ENCODE results near the gene CLASRP.

The CLASRP gene

DNA sequence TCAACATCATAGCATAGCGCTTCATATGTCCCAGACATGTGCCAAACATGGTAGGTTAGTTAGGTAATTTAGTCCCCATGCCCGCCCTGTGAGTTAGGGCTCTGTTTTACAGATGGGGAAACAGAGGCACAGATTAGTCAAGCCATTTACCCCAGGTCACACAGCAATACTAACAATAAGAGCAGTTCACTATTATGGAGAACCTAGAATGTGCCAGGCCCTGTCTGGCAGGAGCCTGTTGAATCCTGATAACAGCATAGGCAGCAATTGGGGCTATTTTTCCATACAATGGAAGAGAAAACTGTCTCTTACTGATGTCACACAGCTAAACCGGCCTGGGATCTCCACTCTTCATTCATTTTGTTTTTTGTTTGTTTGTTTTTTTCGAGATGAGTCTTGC is 47.6 kb downstream of the CLASRP start:
- DNase-seq: no peak

DNA sequence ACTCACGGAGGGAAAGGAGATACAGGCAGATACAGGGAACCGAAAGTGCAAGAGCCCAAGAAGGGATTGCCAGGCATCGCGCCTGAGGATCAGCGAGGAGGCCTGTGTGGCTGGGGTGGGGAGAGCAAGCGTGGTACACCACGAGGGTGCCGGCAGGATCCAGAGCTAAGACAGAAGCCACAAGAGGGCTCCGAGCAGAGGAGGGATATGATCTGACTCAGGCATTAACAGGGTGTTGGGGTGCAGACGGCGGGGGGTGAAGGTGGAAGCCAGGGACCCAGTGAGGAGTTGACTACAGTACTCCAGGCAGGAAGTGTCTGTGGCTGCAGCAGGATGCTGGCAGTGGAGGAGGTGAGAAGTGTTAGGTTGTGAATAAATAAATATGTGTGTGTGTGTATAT is 48.7 kb downstream of the CLASRP start:
- peak in 1 of 2 donors; percentile 45 for DNase-seq

DNA sequence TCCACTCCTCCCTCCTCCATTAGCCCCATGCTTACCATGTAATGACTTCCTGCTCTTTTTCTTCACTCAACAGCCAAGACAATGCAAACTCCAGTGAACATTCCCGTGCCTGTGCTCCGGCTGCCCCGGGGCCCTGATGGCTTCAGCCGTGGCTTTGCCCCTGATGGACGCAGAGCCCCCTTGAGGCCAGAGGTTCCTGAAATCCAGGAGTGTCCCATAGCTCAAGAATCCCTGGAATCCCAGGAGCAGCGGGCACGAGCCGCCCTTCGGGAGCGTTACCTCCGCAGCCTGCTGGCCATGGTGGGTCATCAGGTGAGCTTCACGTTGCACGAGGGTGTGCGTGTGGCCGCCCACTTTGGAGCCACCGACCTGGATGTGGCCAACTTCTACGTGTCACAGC is 51.2 kb downstream of the CLASRP start:
- DNase-seq: no peak

DNA sequence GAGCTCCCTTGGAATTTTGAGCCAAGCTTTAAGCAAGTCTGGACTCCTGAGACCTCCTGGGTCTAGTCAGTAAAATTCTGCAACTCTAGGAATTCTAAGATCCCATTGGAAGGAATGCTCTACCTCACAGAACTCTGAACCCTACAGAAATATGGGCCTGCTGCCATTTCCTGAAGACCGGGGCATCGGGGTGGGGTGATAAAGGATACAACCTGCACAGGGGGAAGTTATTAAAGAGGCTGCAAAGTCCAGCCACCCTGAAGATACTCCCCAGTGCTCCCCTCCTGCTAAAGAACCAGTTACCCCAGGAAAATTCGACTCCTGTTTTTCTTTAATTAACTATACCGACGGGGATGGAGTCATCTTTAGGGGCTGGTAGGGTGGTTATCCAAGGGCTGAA is 51.8 kb downstream of the CLASRP start:
- DNase-seq: no peak

DNA sequence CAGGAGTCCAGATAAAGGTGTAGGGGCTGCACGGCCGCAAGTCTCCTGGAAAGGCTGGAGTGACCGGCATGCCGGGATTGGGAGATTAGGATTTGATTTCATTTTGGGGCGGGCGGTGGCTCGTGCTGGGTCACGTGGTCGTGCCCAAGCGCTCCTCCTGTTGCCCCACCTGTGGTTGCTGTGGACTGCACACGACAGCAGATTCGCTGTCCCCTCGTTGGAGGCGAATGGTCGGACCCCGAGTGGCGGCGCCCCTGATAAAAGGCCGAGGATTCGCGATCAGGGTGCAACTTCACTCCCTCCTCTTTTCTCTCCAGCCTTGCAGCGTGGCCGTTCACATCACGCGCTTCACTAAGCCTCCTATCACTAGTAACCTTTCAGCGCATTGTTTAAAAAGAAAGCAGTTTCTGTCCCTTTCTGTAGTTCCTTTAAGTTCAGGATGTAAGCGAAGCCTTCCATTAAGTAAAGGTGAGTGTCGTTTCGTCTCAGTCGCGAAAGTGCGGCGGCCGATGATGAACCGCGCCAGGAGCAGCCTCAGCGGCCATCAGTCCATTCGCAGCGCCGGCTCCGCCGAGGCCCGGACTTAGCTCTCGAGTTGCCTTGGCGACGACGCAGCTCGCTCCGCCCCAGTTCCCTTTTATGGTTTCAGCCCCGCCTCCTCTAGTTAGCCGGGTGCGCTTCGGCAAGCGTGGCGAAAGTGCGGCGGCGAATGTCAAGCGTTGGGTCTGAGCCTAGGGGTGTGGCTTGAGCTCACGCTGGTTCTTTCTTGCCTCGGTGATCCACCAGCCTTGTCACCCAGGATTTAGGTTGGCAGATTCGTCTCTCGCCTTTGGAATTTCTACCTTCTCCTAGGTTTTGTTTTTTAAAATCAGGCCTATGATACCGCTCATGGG is 52.4 kb downstream of the CLASRP start:
- peak; percentile 99 to 100 for DNase-seq

DNA sequence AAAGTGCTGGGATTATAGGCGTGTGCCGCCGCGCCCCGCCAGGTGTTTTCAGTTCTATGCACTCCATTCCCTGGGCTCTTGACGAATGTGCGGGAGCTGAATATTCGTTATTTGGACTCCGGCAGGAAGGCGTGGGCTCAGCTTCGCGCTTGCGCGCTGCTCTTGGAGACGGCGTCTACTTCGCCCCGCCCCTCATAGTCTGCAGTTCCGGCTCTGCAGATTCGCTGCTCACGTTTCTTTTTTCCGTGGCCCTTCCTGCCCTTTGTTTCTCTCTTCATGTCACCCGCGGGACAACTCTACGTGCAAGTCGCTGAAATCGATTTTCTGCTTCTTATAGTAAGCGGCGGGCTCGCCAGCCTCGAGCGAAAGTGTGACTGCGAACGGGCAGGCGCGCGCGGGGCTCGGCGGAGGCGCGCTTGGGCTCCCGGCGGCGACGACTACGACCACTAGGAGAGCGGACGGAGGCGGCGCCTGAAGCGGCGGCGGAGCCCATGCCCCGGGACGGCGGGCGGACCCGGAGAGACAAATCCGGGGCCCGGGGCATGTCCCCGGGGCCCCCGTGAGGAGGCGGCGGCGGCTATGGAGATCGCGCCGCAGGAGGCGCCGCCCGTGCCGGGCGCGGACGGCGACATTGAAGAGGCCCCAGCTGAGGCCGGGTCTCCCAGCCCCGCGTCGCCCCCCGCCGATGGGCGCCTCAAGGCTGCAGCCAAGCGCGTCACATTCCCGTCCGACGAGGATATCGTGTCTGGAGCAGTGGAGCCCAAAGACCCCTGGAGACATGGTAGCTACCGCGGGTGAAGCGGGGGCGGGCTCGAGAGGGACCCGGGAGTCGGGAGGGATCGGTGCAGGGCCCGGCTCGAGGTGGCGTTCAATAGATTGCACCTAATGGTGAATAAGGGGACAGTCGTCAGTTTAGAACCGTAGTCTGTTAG is 54.2 kb downstream of the CLASRP start, which contains the start of gene PPP1R37:
Gene PPP1R37, plus strand, starts transcription at position 433 of the 932 bp plus-strand sequence. Its CDS starts 147 bp downstream, at position 580.
- DNase-seq: peak; percentile 95 to 97

DNA sequence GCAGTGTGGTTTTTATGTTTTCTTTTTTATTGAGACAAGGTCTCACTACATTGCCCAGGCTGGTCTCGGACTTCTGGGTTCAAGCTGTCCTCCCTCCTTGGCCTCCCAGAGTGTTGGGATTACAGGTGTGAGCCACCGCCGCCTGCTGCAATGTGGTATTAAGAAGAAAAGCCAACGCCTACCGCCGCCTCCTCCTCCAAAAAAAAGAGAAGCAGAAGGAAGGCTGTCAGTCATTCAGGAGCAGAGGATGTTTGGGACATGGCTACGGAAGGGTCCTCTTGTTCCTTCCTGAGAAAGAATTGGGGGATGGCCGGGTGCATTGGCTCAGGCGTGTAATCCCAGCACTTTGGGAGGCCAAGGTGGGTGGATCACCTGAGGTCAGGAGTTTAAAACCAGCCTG is 55.3 kb downstream of the CLASRP start:
- DNase-seq: peak in 1 of 2 donors; percentile 54

DNA sequence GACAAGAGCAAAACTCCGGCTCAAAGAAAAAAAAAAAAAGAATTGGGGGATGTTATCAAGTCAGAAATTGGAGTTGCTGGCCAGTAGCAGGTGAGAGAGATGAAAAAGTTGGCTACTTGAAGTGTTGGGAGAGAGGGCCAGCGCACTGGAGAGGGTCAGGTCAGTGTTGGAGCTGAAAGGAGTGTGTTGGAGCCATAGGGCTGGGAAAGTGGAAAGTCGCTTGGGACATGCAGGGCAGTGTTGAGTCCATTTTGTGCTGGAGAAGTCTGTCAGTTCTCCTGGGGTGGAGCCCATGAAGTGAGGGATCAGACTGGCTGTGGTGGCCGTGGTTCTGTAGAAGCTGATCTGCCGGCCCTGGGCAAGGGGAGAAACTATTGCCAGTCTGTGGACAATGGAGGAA is 55.9 kb downstream of the CLASRP start:
- DNase-seq: no peak

DNA sequence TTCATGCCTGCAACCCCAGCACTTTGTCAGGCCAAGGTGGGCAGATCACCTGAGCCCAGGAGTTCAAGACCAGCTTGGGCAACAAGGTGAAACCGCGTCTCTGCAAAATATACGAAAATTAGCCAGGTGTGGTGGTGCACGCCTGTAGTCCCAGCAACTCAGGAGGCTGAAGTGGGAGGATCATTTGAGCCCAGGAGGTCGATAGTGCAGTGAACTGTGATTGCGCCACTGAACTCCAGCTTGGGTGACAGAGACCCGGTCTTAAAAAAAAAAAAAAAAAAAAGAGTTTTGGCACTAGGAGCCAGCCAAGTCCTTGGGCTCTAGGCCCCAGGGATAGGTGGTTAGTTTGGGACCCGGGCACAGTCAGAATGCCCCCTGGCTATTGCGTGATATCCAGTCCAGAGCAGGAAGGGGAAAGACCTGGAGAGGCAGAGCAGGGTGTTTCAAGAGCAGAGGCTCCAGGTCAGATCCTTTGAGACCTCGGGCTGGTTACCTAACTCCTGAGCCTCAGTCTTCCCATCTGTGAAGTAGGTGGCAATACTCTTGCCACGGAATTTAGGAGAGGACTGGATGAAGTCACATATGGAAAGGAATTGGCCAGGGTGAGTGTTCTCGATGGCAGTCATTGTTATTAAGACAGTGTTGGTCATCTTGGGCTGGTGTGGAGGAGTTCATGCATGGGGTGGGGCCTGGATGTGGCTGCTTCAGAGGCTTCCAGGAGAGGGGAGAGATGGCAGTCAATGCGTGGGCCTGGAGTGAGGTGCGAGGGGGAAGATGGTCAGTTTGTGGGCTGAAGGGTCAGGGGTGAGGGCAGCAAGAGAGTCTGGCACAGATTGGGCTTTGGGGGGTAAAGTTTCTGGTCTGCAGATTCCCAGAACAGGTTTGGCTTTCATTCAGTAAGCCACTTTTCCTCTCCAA is 56.9 kb downstream of the CLASRP start:
- no peak for DNase-seq

DNA sequence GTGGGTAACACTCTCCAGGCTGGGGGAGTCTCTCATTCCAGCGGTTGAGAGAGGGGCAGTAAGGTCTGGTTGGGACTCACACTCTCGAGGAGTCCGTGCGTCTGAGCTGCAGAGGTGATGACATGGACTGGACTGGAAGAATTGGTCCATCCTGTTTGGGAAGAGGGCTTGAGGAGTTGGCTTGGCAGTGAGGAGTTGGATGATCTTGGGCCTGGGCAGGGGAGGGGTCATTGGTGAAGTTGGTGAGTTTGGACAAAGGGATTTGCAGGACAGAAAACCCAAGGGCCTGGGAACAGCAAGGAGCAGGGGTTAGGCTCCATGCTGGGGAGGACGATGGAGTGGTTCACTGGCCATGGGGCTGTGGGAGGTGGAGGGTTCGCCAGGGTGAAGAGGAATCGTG is 57.9 kb downstream of the CLASRP start:
- DNase-seq: no peak

DNA sequence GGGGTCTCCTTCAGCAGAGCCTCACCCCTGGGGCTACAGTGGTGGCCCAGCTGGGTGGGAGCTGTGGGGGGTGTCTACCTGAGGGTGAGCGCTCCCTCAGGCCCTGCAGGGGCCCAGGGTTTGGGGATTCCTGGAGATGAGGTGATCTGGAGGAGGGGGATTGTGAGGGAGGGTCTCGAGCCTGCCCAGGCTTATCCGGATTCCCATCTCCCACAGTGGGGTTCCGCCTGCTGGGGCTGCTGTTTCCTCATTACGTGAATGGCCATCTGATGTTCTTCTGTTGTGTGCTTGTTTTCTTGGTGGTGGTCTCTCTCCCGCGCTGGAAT is 58.6 kb downstream of the CLASRP start:
- no peak for DNase-seq

DNA sequence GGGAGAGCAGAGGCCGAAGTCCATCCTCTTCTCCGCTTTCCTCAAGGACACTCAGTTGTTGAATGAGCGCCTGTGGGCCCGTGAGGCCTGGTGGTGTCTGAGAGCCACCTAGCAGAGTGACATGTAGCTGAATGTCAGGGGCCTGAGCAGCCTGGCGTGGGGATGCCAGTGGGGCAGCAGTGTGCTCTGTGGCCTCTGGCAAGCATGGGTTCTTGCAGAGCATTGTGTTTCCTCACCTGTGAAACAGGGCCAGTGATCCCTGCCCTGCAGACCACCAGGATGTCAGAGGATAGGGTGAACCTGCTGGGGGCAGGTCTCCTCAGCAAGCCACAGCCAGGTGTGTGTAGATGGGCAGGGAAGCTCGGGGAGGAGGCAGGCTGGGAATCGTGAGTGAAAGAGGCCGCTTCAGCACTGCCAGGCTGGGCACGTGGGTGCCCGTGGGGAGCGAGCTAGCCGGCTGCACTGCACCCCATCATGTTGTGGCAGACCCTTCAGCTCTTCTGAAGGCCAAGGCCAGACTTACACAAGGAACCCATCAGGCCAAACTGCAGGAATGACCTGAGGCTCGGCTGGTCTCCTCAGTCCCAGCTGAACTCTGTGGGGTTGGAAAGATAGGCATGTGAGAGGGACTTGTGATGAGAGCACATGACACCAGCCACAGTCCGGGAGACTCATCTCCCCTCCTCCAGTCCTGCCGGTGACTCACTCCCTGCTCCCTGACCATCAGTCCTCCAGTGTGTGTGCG is 59.1 kb downstream of the CLASRP start:
- DNase-seq: peak; percentile 87 to 95

DNA sequence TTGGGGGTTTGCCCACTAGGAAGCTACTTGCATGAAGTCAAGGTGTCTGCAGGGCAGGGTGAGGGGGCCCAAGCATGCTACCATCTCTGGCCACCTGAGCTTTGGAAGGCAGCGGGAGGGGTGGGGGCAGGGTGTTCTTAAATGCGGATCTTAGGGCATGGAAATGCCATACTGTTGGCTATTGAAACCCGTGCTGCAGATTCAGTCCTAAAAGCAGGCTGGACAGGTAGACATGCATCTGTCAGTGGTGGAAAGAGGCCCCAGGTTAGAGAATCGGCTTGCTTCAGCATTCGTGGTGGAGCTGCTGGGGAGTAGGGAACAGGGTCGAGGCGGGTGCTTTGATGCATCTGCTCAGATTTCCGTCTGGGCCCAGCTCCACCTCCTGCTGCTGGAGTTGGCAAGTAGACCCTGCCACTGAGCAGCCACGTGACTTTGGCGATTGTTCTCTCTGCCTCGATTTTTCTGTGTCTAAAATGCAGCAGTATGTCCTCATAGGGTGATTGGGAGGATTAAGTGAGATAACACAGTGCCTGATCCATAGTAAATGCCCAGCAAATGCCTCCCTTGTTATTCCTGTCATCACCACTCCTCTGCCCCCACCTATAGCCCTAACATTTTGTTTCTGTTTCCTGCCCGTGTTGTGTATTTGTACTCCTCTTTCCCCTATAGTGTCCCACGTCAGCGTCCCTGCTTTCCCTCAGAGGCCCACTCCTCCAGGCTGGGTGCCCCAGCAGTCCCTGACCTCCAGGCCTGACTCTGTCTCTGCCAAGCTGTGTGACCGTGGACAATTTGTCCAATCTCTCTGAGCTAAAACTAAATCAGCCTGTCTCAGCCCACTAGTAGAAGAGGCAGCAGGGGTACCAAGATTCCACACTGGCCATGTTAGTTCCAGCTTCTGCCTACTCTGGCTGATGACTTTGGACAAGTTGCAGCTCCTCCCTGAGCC is 59.9 kb downstream of the CLASRP start:
- no peak for DNase-seq

DNA sequence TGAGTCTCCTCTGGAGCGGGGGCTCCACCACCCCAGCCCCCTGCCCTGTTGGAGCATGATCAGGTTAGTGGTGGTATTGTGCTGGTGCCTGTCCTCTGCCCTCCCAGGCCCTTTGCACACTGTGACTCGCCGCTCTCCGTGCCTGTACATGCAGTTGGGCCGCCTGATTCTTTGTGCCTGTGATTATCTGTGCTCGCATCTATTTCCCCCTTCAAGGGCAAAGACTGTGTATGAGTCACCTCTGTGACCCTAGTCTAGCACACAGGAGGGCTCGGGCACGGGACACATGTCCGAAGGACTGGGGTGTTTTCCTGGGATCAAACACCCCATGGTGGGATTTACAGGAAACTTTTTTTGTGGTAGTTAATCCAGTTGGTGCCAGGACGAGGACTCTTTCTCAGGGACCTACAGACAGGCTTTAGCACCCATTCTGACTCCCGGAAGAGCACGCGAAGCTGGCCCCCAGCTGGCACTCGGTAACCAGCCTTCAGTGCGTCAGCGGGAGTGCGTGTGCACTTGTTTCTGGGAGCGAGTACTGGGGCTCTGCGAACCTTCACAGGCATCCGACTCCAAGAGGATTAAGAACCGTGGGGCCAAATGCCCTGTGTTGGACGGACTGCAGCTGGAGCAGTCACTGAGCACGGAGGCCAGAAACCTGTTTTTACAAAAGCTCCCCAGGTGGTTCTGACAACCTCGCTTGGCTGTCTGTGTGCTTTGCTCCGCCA is 60.8 kb downstream of the CLASRP start:
- no peak for DNase-seq

DNA sequence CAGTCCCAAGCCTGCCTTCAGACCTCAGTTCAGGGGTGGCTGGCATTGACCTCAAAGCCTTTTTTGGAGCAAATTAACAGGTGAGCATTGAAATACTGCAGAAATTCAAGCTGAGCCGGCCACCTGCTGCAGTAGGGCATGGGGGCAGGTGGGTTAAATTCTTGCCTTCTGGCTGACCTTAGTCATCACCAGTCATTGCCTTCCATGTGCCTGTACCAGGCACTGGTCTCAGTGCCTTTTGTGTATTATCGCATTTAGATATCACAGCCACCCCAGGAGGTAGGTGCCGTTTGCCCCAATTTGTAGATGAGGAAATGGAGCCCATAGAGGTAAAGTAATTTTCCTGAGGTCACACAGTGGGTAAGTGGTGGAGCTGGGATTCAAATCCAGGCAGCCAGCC is 61.4 kb downstream of the CLASRP start:
- DNase-seq: no peak

DNA sequence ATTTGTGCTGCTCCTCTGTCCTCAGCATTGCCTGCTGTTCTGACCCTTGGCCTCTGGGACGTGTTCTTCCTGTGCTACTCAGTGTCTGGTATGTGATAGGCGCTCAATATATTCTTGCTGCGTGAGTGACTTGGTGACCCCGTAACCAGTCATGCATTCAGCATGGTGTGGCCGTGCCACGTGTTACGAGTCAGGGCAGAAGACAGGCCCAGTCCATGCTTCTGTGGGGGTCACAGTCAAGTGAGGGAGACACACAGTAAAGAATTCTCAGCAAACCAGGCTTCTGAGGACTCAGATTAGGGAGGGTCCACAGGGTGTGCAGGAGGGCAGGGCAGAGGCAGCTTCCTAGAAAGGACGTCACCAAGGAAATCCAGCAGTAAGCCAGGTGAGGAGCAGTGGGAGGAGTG is 62.0 kb downstream of the CLASRP start:
- DNase-seq: no peak

DNA sequence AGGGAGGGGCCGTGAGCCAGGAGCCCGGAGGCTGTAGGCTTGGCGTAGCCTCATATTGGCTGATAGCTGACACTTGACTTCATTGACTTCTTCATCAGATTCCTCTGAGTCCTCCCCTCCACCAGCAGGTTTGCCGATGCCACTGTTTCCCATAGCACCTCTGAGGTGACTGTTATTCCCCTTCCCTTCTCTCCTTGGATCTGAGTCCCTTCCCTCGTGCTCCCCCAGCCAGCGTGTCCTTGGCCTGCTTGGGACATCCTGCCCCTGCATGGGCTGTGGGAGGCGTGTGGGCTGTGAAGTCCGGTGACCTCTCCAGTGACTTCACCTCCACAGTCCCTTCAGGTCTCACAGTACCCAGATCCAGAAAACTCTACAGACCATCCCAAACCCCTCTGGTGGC is 63.0 kb downstream of the CLASRP start:
- DNase-seq: peak in 1 of 2 donors; percentile 64

DNA sequence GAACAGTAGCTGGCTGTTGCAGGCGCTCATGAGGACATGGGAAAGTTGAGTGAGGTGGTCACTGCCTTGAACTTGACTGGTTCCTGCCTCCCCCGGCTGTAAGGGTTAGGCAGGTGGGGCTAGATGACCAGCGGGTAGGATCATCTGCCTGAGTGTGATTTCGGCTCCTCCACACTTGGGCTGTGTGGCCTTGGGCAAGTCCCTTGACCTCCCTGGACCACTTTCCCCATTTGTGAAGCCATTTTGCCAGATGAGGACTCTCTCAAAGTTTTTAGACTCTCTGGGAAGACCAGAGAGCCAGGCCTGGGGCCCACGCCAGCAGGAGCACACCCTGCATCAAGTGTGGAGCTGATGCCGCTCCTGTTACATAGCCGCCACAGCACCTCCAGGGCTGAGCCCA is 63.6 kb downstream of the CLASRP start:
- no peak for DNase-seq

DNA sequence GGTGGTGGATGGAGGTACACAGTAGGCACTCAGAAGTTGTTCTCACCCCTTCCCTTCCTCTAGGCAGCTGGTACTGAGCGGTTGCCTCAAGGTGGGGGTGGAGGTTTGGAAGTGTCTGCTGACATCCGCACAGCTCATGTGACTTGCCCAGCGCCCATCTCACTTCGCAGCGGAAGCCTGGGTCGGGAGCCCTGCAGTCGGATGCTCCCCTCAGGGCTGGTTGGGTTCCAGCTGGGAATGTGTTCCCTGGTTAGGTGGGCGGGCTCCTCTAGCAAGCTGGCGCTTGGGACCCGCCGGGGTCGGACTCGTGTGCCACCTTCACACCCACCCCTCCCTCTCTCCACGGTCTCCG is 64.3 kb downstream of the CLASRP start:
- peak; percentile 33 to 69 for DNase-seq

Data from inflammatory macrophage (primary cell).